Neural cell (in vitro differentiated cells): Measurements from ENCODE around the gene INTS11. TPM values are rescaled to one million over a fixed set of nuclear protein-coding genes. Genes with fewer than 3 reads are reported as not detected.

Experiments
- H2AFZ ChIP-seq: fragments of 200-600, 300-800 bp; sonication (generic), shearing (Covaris generic); 2 replicates; pipeline ENCODE4 v1.6.0; 2014; ENCODE audit warnings: low read depth, mild to moderate bottlenecking, antibody characterized with exemption, low read length, moderate library complexity
- H3F3A ChIP-seq: fragments of 200-600 bp; shearing (Covaris generic); 2 replicates; pipeline ENCODE4 v1.6.1; 2016; ENCODE audit warnings: mild to moderate bottlenecking, moderate library complexity, mixed read lengths, antibody characterized with exemption, low read length; ENCODE audit not compliant: insufficient read depth, poor library complexity, severe bottlenecking
- H3K27ac ChIP-seq: fragments of 200-600, 300-800 bp; sonication (generic), shearing (Covaris generic); 2 replicates; pipeline ENCODE4 v1.5.1; 2014; ENCODE audit warnings: mild to moderate bottlenecking, low read length, moderate library complexity
- H3K27me3 ChIP-seq: fragments of 300-800, 200-600 bp; sonication (generic), shearing (Covaris generic); 2 replicates; pipeline ENCODE4 v1.6.0; 2014; ENCODE audit warnings: mild to moderate bottlenecking, low read depth, low read length, moderate library complexity; ENCODE audit not compliant: insufficient read depth
- H3K36me3 ChIP-seq: fragments of 300-800, 200-600 bp; sonication (generic), shearing (Covaris generic); 2 replicates; pipeline ENCODE4 v1.5.1; 2014; ENCODE audit warnings: mild to moderate bottlenecking, antibody characterized with exemption, low read length, moderate library complexity; ENCODE audit not compliant: insufficient read depth
- H3K4me2 ChIP-seq: fragments of 300-800, 200-600 bp; sonication (generic), shearing (Covaris generic); 2 replicates; pipeline ENCODE4 v1.6.0; 2014; ENCODE audit warnings: mild to moderate bottlenecking, low read length
- H3K4me3 ChIP-seq: fragments of 300-800, 200-600 bp; sonication (generic), shearing (Covaris generic); 2 replicates; pipeline ENCODE4 v1.5.1; 2014; ENCODE audit warnings: mild to moderate bottlenecking, low read length, moderate library complexity
- H3K79me2 ChIP-seq: fragments of 200-600 bp; shearing (Covaris generic); replicated peaks from 2 replicates; pipeline ENCODE4 v1.6.0; 2014; ENCODE audit warnings: mild to moderate bottlenecking, low read length, moderate library complexity; ENCODE audit not compliant: insufficient read depth
- H3K9ac ChIP-seq: fragments of 300-800, 200-600 bp; sonication (generic), shearing (Covaris generic); 2 replicates; pipeline ENCODE4 v1.6.1; 2016; ENCODE audit warnings: mild to moderate bottlenecking, low read length, mixed read lengths
- H3K9me2 ChIP-seq: fragments of 200-600 bp; shearing (Covaris generic); 2 replicates; pipeline ENCODE4 v1.6.1; 2016; ENCODE audit warnings: mild to moderate bottlenecking, low read length, mixed read lengths; ENCODE audit not compliant: insufficient read depth
- H3K9me3 ChIP-seq: fragments of 200-600, 300-800 bp; sonication (generic), shearing (Covaris generic); 2 replicates; pipeline ENCODE4 v1.6.1; 2016; ENCODE audit warnings: mild to moderate bottlenecking, mixed run types, low read length, moderate library complexity, mixed read lengths
- H4K20me1 ChIP-seq: fragments of 200-600 bp; shearing (Covaris generic); 2 replicates; pipeline ENCODE4 v1.6.1; 2016; ENCODE audit warnings: mild to moderate bottlenecking, mixed run types; ENCODE audit not compliant: insufficient read depth
- CTCF ChIP-seq: fragments of 450-650 bp; IDR thresholded peaks from 2 replicates; pipeline ENCODE4 v1.5.1; 2014; ENCODE audit warnings: antibody characterized with exemption, mild to moderate bottlenecking, moderate library complexity; ENCODE audit not compliant: poor library complexity, severe bottlenecking
- EP300 ChIP-seq: fragments of 450-650 bp; conservative IDR thresholded peaks from 2 replicates; pipeline ENCODE4 v1.6.1; 2014; ENCODE audit warnings: antibody characterized with exemption, mild to moderate bottlenecking, moderate library complexity; ENCODE audit not compliant: poor library complexity, severe bottlenecking
- EZH2 ChIP-seq: fragments of 200-600, 300-800 bp; shearing (Covaris generic), sonication (generic); IDR thresholded peaks from 2 replicates; pipeline ENCODE4 v1.6.1; 2014; ENCODE audit warnings: antibody characterized with exemption, low read length, borderline replicate concordance, mild to moderate bottlenecking; ENCODE audit not compliant: insufficient read depth, poor library complexity, severe bottlenecking
- MXI1 ChIP-seq: fragments of 450-650 bp; conservative IDR thresholded peaks from 2 replicates; pipeline ENCODE4 v1.6.1; 2014; ENCODE audit warnings: antibody characterized with exemption, mild to moderate bottlenecking; ENCODE audit not compliant: poor library complexity, severe bottlenecking
- POLR2AphosphoS5 ChIP-seq: IDR thresholded peaks from 2 replicates; pipeline ENCODE4 v1.6.1; 2012
- RAD21 ChIP-seq: fragments of 450-650 bp; conservative IDR thresholded peaks from 2 replicates; pipeline ENCODE4 v1.6.1; 2014; ENCODE audit warnings: antibody characterized with exemption, mild to moderate bottlenecking, moderate library complexity
- REST ChIP-seq: IDR thresholded peaks from 2 replicates; pipeline ENCODE4 v1.6.1; 2012; ENCODE audit warnings: borderline replicate concordance
- SMC3 ChIP-seq: fragments of 450-650 bp; conservative IDR thresholded peaks from 2 replicates; pipeline ENCODE4 v1.6.1; 2014; ENCODE audit warnings: antibody characterized with exemption, mild to moderate bottlenecking, moderate library complexity; ENCODE audit not compliant: poor library complexity
- TAF1 ChIP-seq: IDR thresholded peaks from 2 replicates; pipeline ENCODE4 v1.6.1; 2012; ENCODE audit warnings: low read depth
- polyA plus RNA-seq: library from polyadenylated mRNA; depleted of rRNA; stranded (reverse); fragments of >200 nt; gene quantifications from 2 replicates; pipeline ENCODE4 v1.2.3, GENCODE V29; 2014

Gene INTS11
- polyA plus RNA-seq, 1 donor from 2014 or later = 131 TPM

- TF ChIP-seq TAF1 = no peak
- no peak for TF ChIP-seq SMC3
- no peak for TF ChIP-seq RAD21
- no peak for TF ChIP-seq EZH2
- H3K4me3 ChIP-seq = no peak overlapping the region
- H3K9me3 ChIP-seq = no peaks in the 10 kb centered on the region
- H3K9me2 ChIP-seq = no peaks in the 10 kb centered on the region
- H3F3A ChIP-seq = no peaks in the 10 kb centered on the region
- no peaks in the 10 kb centered on the region for H3K36me3 ChIP-seq
- no peak overlapping the region for H2AFZ ChIP-seq
- no peak overlapping the region for H3K9ac ChIP-seq
- H3K27ac ChIP-seq = no peak overlapping the region
- no peaks in the 10 kb centered on the region for H4K20me1 ChIP-seq
- H3K27me3 ChIP-seq = no peaks in the 10 kb centered on the region
- no peaks in the 10 kb centered on the region for H3K79me2 ChIP-seq
- H3K4me2 ChIP-seq = no peak overlapping the region
Observed at GRCh38 chr1:1282998-1283397, 41.5 kb downstream of the INTS11 start.

GRCh38 chr1:1281533-1282321 is 42.7 kb downstream of the INTS11 start:
- no peak for TF ChIP-seq EZH2
- TF ChIP-seq TAF1 = no peak
- TF ChIP-seq CTCF = no peak
- TF ChIP-seq SMC3 = no peak
- TF ChIP-seq MXI1 = no peak
- no peaks in the 10 kb centered on the region for H4K20me1 ChIP-seq
- no peak overlapping the region for H3K4me3 ChIP-seq
- no peak overlapping the region for H3K9ac ChIP-seq
- H3K27me3 ChIP-seq = no peaks in the 10 kb centered on the region
- H3K27ac ChIP-seq = no peak overlapping the region
- no peaks in the 10 kb centered on the region for H3K9me2 ChIP-seq
- H3F3A ChIP-seq = no peaks in the 10 kb centered on the region
- H3K9me3 ChIP-seq = no peaks in the 10 kb centered on the region
- no peaks in the 10 kb centered on the region for H3K79me2 ChIP-seq
- no peaks in the 10 kb centered on the region for H3K36me3 ChIP-seq
- no peak overlapping the region for H3K4me2 ChIP-seq
- no peak overlapping the region for H2AFZ ChIP-seq

GRCh38 chr1:1280782-1281481 is 43.5 kb downstream of the INTS11 start:
- Histone ChIP-seq H3K9me3 (no peaks in the 10 kb centered on the region), H3K4me3 (no peak overlapping the region), H2AFZ (no peak overlapping the region), H3K79me2 (no peaks in the 10 kb centered on the region), H3K9me2 (no peaks in the 10 kb centered on the region), H3K27me3 (no peaks in the 10 kb centered on the region), H3K9ac (no peak overlapping the region), H3K27ac (no peak overlapping the region), H3K4me2 (no peak overlapping the region), H3K36me3 (no peaks in the 10 kb centered on the region), H4K20me1 (no peaks in the 10 kb centered on the region), H3F3A (no peaks in the 10 kb centered on the region)
- TF ChIP-seq SMC3 = no peak
- TF ChIP-seq EZH2 = no peak
- TF ChIP-seq RAD21 = no peak
- TF ChIP-seq MXI1 = no peak
- no peak for TF ChIP-seq REST
- TF ChIP-seq TAF1 = no peak
- no peak for TF ChIP-seq CTCF
- no peak for TF ChIP-seq EP300
- no peak for TF ChIP-seq POLR2AphosphoS5
